ENCODE results near the gene ZDHHC6.
"Not testable (repeated sequence)": the region's sequence is repeated elsewhere in the genome, so short reads cannot be mapped to it uniquely, and the experiment has no call there.

The ZDHHC6 gene, protein sequence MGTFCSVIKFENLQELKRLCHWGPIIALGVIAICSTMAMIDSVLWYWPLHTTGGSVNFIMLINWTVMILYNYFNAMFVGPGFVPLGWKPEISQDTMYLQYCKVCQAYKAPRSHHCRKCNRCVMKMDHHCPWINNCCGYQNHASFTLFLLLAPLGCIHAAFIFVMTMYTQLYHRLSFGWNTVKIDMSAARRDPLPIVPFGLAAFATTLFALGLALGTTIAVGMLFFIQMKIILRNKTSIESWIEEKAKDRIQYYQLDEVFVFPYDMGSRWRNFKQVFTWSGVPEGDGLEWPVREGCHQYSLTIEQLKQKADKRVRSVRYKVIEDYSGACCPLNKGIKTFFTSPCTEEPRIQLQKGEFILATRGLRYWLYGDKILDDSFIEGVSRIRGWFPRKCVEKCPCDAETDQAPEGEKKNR

DNA sequence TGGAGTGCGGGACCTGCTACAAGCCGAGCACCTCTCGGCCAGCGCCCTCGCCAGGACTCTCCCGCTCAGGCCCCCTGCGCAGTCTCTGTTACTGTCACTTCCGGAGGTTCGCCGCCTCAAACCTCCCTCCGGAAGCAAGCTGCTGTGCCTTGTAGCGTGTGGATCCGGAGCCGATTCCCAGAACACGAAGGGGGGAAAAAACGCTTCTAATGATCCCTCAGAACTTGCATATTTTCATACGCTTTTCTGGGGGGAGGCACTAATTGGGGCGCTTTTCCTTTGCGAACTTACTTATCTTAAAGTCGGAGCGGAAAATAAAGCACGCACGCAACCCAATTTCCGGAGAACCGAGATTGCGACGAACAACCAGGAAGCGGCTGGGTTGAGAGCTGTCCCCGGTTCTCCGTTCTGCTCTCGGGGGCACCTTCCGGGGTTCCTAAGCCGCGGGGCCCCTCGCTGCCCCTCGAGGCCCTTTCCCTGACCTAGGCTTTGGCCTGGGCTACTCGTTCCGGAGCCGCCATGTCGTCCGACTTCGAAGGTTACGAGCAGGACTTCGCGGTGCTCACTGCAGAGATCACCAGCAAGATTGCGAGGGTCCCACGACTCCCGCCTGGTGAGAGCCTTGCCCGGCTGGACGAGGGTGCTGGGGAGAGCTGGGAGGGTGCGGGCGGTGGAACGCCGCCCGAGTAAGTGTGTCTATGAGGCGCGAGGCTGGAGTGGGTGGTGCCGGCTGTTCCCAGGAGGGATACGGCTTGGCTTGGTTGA, at the start of gene ZDHHC6, which contains the start of gene VTI1A:
TSS of gene ZDHHC6 (minus strand) at position 60 of the 765 bp plus-strand sequence. CDS start 1,478 bp downstream, outside the sequence.
TSS of gene VTI1A (plus strand) at position 361 of the 765 bp plus-strand sequence. CDS start at position 520, 159 bp downstream.
- peak; percentile 35 to 74 for DNase-seq

GRCh38 chr10:112492736-112493135, 46.0 kb upstream of the ZDHHC6 start:
- no peak for DNase-seq

- DNase-seq = no peak
Measured at GRCh38 chr10:112491144-112491543, 44.4 kb upstream of the ZDHHC6 start.

DNA sequence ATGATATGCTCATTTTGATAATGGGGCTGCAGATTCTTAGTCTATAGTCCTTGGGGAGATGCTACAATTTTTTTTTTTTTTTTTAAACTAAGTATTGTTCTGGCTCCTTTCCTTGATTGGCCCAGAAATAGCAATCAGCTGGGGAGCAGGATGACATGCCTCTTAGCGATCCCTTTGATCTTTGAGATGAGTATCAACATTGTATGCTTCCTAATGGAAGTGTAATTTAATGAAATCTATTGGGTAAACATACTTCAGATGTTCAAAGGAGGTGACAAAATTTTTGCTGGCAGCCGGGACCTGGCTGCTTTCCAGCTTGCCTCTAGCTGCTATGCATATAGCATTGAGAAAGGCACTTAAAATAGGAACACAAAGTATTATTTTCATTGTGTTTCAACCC, 43.8 kb upstream of the ZDHHC6 start:
- DNase-seq = no peak

DNA sequence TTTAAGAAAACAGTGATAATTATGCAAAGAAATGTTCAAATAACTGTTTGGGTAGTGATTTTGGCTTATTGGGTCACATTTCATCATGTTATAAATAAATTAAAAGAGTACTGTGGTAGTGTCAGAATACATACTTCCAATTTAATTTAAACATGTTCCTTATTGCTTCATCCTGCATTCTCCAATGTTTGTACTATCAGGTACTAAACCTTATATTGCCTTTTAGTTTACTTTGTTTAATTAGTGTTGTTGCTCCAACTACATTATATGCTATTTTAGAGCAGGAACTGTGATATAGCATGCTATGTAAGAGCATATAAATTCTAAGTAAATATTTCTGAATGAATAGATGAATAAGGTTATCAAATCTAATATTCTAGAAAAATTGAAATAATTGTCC, 41.2 kb upstream of the ZDHHC6 start:
- no peak for DNase-seq

DNA sequence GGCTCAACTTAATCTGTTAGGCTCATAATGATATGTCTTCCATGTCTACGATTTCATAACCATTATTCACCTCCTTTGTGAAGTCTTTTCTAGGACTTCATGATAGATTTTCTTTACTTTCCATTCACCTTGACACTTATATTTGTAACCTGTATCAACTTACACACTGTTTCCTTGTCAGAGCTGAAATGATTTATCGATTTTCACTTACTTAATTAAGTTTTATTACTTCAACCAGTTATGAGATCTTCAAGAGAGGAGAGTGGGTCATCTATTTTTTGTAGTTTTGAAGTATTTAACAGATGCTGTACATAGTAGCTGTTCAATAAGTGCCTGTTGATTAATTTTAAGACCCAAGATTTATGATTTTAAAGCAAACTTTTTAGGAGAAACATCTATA, 37.7 kb upstream of the ZDHHC6 start:
- DNase-seq = no peak

- DNase-seq = no peak
Measured at GRCh38 chr10:112481602-112482001, 34.9 kb upstream of the ZDHHC6 start.

GRCh38 chr10:112475575-112476218, 29.0 kb upstream of the ZDHHC6 start:
- DNase-seq = peak in 1 of 2 experiments; percentile 9

GRCh38 chr10:112471878-112472487, 25.3 kb upstream of the ZDHHC6 start:
- peak in 1 of 2 experiments; percentile 60 for DNase-seq

- DNase-seq = no peak
Measured at GRCh38 chr10:112467541-112468075, 20.9 kb upstream of the ZDHHC6 start.

DNA sequence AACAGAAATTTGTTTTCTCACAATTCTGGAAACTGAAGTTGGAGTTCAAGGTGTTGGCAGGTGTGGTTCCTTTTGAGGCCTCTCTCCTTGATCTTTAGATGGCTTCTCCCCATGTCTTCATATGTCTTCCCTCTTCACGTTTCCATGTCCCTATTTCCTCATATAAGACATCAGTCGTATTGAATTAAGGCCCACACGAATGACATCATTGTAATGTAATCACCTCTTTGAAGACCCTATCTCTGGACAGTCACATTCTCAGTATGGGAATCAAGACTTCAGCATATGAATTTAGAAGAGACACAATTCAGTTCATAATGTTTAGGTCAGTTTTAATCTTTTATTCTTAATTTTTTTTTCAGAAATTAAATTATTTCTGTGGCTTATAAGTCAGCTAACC, 20.1 kb upstream of the ZDHHC6 start:
- DNase-seq = no peak

GRCh38 chr10:112465299-112465883, 18.7 kb upstream of the ZDHHC6 start:
- no peak for DNase-seq

DNA sequence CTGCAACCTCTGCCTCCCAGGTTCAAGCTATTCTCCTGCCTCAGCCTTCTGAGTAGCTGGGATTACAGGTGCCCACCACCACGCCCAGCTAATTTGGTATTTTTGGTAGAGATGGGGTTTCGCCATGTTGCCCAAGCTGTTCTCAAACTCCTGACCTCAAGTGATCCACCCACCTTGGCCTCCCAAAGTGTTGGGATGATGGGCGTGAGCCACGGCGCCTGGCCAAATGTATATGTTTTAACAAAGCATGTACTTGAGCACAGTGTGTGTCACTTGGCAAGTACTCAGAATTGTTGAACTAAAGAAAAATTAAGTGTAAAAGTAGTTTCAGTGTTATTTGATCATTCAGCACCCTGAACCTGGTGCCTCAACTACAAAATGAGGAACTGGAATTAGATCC, 17.4 kb upstream of the ZDHHC6 start:
- not testable (repeated sequence) for DNase-seq

GRCh38 chr10:112461029-112461887, 14.5 kb upstream of the ZDHHC6 start:
- no peak for DNase-seq

- no peak for DNase-seq
Measured at GRCh38 chr10:112460366-112460765, 13.7 kb upstream of the ZDHHC6 start.

GRCh38 chr10:112456533-112456932, 9.8 kb upstream of the ZDHHC6 start:
- DNase-seq = no peak

DNA sequence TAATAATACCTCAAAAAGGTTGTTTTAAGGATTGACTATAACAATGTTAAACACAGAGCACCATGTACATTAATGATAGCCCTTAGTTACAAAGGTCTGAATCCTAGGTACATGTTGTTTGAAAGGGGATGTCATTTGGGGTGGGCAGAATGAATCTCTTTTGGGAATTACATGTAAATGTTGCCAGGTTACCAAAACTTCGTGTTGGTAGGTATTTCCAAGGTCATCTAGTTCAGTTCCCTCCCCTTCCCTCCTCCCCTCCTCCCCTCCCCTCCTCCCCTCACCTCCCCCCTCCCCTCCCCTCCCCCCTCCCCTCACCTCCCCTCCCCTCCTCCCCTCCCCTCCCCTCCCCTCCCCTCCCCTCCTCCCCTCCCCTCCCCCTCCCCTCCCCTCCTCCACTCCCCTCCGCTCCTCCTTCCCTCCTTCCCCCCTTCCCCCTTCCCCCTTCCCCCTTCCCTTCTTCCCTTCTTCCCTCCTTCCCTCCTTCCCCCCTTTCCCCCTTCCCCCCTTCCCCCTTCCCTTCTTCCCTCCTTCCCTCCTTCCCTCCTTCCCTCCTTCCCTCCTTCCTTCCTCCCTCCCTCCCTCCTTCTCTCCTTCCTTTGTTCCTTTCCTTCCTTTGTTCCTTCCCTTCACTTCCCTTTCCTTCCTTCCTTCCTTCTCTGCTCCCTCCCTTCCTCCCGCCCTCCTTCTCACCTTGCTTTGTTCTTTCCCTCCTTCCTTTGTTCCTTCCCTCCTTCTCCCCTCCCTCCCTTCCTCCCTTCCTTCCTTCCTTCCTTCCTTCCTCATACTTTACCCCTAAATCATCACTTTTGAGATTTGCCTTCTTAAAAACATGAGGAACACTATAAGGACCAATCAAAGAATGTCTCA, 8.4 kb upstream of the ZDHHC6 start:
- no peak for DNase-seq

DNA sequence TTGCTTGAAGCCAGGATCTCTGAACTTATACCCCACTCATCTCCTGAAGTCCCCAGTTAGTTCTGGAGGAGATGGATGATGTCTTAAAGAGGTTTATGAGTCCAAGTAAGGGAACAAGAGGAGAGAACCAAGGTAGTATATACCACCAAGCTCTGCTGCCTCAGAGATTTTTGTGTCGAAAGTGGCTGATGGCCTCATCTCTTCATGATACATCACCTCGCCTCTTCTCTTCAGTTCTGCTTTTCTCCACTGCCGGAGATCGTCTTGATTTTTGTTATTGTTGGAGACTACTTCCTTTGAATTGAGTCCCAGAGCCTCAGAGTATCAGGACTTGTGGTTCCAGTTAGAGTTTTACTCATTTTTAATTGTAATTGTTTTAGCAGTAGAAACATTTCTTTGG, 2.2 kb upstream of the ZDHHC6 start:
- no peak for DNase-seq

DNA sequence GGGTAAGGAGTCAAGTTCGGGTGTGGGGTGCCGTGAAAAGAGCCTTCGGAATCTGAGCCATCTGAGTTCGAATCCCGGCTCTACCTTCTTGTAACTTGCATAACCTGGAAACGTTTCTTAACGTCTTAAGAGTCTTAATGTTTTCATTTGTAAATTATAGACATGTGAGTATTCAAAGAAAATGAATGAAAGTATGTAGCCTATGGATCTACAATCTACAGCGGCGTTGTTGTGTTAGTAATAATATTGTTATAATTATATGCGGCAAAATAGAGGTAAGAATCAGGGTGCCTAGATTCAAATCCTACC, 860 bp upstream of the ZDHHC6 start:
- DNase-seq = no peak

DNA sequence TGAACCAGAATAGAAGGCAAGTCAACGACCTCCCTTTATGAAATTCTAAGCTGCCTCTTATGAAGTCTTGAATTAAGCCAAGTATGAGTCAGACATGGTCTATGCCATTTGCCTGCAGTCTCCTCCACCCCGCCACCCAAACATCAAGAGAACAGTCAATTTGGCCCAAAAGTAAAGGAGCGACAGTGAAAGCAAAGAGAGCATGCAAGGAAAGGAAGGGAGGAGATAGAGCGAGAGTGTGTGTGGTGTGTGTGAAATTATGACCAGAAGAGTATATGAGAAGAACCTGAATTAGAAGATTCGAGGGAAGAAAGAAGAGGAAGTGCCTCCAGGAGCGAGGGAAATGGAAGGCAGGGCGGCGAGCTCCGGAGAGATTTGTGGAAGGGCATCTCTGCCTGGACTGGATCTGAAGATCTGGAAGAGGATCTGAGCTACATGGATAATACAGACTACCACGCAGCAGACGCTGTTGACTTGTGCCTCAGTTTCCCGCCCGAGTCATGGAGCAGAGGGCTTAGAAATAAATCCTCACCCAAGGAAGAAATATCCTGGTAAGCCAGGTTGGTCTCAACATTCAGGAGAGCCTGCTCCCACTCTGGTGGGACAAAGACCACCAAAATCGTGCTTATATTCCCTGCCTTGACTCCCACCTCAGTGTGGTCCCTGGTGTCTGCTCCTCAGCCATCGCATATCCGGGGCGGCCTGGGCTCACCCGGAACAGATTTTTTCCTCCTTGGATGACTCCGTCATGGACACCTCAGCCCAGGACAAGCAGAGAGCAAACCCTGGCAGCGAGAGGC, 459 bp downstream of the ZDHHC6 start:
- DNase-seq = no peak
